A549 treated with CpdA at 1 μM for 4 hours (cell line): ENCODE results near the gene AMTN. TPM values are rescaled to one million over a fixed set of nuclear protein-coding genes. Genes with fewer than 3 reads are reported as not detected.

Source experiments
- total RNA-seq: library from RNA; stranded (reverse); fragments of 200-300 nt; extraction: Qiagen RNA extraction; gene quantifications from 5 replicates; pipeline ENCODE4 v1.2.3, GENCODE V29; 2022; ENCODE audit warnings: low read depth

AMTN gene, protein sequence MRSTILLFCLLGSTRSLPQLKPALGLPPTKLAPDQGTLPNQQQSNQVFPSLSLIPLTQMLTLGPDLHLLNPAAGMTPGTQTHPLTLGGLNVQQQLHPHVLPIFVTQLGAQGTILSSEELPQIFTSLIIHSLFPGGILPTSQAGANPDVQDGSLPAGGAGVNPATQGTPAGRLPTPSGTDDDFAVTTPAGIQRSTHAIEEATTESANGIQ
- total RNA-seq: 0.09 TPM in 1 of 5 replicates, not detected in the others

DNA sequence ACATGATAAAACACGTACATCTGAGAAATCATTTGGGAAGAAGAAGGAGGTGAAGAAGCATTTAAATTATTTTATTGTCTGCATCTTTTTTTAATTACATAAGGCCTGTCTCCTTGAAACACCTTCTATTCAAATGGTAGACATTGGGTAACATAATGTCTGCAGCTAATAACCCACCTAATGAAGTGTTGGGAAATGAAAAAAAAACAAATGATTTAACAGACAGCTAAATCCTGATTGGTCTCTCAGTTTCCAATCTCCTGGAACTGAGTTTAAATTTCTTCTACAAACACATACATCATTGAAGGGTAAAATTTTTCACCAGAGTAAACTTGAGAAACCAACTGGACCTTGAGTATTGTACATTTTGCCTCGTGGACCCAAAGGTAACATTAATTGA lies at the start of gene AMTN:
Gene AMTN, plus strand, starts transcription at position 301 of the 400 bp plus-strand sequence. CDS start 209 bp downstream, outside the sequence.

DNA sequence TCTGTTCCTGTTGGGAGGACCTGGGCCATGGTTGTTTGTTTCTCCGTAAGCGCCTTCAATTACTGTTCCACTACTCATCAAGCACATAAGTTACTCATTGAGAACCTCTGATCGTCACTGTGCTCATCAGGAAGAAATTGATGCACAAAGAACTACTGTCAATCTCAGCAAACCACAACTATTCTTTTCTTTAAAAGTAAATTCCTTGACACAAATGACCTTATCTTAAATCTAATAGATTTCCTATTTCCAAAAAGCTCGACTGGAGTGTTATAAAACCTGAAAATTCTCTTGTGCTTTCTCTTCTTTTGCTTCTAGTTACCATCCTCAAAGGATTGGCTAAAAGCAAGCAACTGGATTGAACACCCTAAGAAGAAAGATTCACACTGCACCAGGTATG lies 46.5 kb upstream of the AMTN start, which contains the start of gene MUC7:
Gene MUC7, plus strand, starts transcription at position 301 of the 400 bp plus-strand sequence. CDS start 1,825 bp downstream, outside the sequence.

Other genes starting within 250 kb of the AMTN start
- not detected in 5 replicates for gene CABS1, start 183.6 kb upstream of the AMTN start, total RNA-seq
- not detected in 5 replicates for gene SMR3A, start 157.8 kb upstream of the AMTN start, total RNA-seq
- not detected in 5 replicates for gene SMR3B, start 135.4 kb upstream of the AMTN start, total RNA-seq
- not detected in 5 replicates for gene OPRPN, start 120.6 kb upstream of the AMTN start, total RNA-seq
- gene MUC7, start 46.4 kb upstream of the AMTN start, total RNA-seq: not detected in 5 replicates
- not detected in 5 replicates for gene AMBN, start 73.7 kb downstream of the AMTN start, total RNA-seq
- gene ENAM, start 110.2 kb downstream of the AMTN start, total RNA-seq: not detected in 5 replicates
- 0.19 to 0.33 TPM in 2 of 5 replicates, not detected in the others for gene JCHAIN, start 147.9 kb downstream of the AMTN start, total RNA-seq
- gene UTP3, start 170.0 kb downstream of the AMTN start, total RNA-seq: 33.9 to 46.1 TPM (median 37.0 TPM) in 5 replicates
- gene RUFY3, start 203.4 kb downstream of the AMTN start, total RNA-seq: 6.8 to 9.3 TPM (median 7.3 TPM) in 5 replicates